Osteoblast (primary cell): ENCODE measurements around the gene OR2H1. TPM values are rescaled to one million over a fixed set of nuclear protein-coding genes. Genes with fewer than 3 reads are reported as not detected.

ENCODE experiments used
- DNase-seq: peaks from one replicate; pipeline ENCODE4 v3.0.0; 2011; ENCODE audit warnings: low spot score, mixed read lengths; ENCODE audit not compliant: insufficient read length; ENCODE audit errors: missing footprints
- H2AFZ ChIP-seq: 2 replicates; pipeline ENCODE4 v1.6.0; 2011; ENCODE audit warnings: mild to moderate bottlenecking, low read length
- H3K27ac ChIP-seq: 2 replicates; pipeline ENCODE4 v1.5.1; 2011; ENCODE audit warnings: mild to moderate bottlenecking, low read depth, low read length, moderate library complexity
- H3K27me3 ChIP-seq: 2 replicates; pipeline ENCODE4 v1.6.0; 2012; ENCODE audit warnings: mild to moderate bottlenecking, control low read depth, inconsistent platforms, low read length, moderate library complexity; ENCODE audit not compliant: insufficient read depth
- H3K36me3 ChIP-seq: 2 replicates; pipeline ENCODE4 v1.5.1; 2011; ENCODE audit warnings: mild to moderate bottlenecking, low read length, control low read depth, moderate library complexity; ENCODE audit not compliant: insufficient read depth
- H3K4me1 ChIP-seq: 2 replicates; pipeline ENCODE4 v1.5.1; 2011; ENCODE audit warnings: mild to moderate bottlenecking, low read length, control low read depth, moderate library complexity; ENCODE audit not compliant: insufficient read depth
- H3K4me2 ChIP-seq: 2 replicates; pipeline ENCODE4 v1.6.0; 2011; ENCODE audit warnings: mild to moderate bottlenecking, low read length; ENCODE audit not compliant: insufficient read depth
- H3K4me3 ChIP-seq: fragments of 200-600 bp; sonication (generic); 3 replicates; pipeline ENCODE4 v1.5.1; 2012; ENCODE audit warnings: mild to moderate bottlenecking, low read length, inconsistent platforms; ENCODE audit not compliant: insufficient read depth
- H3K79me2 ChIP-seq: 2 replicates; pipeline ENCODE4 v1.6.0; 2012; ENCODE audit warnings: mild to moderate bottlenecking, low read length, control low read depth, inconsistent platforms; ENCODE audit not compliant: insufficient read depth
- H3K9me3 ChIP-seq: 2 replicates; pipeline ENCODE4 v1.5.1; 2011; ENCODE audit warnings: low read depth, low read length, control low read depth
- H4K20me1 ChIP-seq: 2 replicates; pipeline ENCODE4 v1.6.0; 2012; ENCODE audit warnings: mild to moderate bottlenecking, low read length, control low read depth; ENCODE audit not compliant: insufficient read depth
- CTCF ChIP-seq: IDR thresholded peaks from 2 replicates; pipeline ENCODE4 v1.5.1; 2011; ENCODE audit warnings: mild to moderate bottlenecking, low read depth, low read length, moderate library complexity; ENCODE audit errors: extremely low read depth
- total RNA-seq: library from RNA; depleted of rRNA; stranded (reverse); fragments of >200 nt; gene quantifications from 2 replicates; pipeline ENCODE4 v1.2.3, GENCODE V29; 2012

OR2H1 gene
- total RNA-seq, 1 donor = not detected

GRCh38 chr6:29466241-29466640 is 9.3 kb downstream of the OR2H1 start:
- H3K9me3 ChIP-seq = no peaks in the 10 kb centered on the region
- H4K20me1 ChIP-seq = no peaks in the 10 kb centered on the region
- no peaks in the 10 kb centered on the region for H3K36me3 ChIP-seq
- no peaks in the 10 kb centered on the region for H3K4me1 ChIP-seq
- TF ChIP-seq CTCF = no peak
- no peak overlapping the region for H3K4me2 ChIP-seq
- H2AFZ ChIP-seq = no peak overlapping the region
- DNase-seq = no peak
- H3K79me2 ChIP-seq = no peaks in the 10 kb centered on the region
- H3K4me3 ChIP-seq = no peak overlapping the region
- no peaks in the 10 kb centered on the region for H3K27me3 ChIP-seq
- H3K27ac ChIP-seq = no peak overlapping the region

GRCh38 chr6:29474996-29475395 is 18.0 kb downstream of the OR2H1 start:
- no peaks in the 10 kb centered on the region for H3K4me1 ChIP-seq
- no peak for DNase-seq
- H3K4me3 ChIP-seq = no peak overlapping the region
- H3K79me2 ChIP-seq = no peaks in the 10 kb centered on the region
- no peak overlapping the region for H2AFZ ChIP-seq
- no peaks in the 10 kb centered on the region for H3K9me3 ChIP-seq
- no peak for TF ChIP-seq CTCF
- no peaks in the 10 kb centered on the region for H3K27me3 ChIP-seq
- H3K36me3 ChIP-seq = no peaks in the 10 kb centered on the region
- no peak overlapping the region for H3K27ac ChIP-seq
- no peaks in the 10 kb centered on the region for H4K20me1 ChIP-seq
- H3K4me2 ChIP-seq = no peak overlapping the region

- Histone ChIP-seq H2AFZ (no peak overlapping the region), H3K4me3 (no peak overlapping the region), H3K36me3 (no peaks in the 10 kb centered on the region), H3K79me2 (no peaks in the 10 kb centered on the region), H3K4me1 (no peaks in the 10 kb centered on the region), H3K9me3 (no peaks in the 10 kb centered on the region), H3K27me3 (no peaks in the 10 kb centered on the region), H4K20me1 (no peaks in the 10 kb centered on the region), H3K27ac (no peak overlapping the region), H3K4me2 (no peak overlapping the region)
- DNase-seq = no peak
- TF ChIP-seq CTCF = no peak
Observed at GRCh38 chr6:29477923-29478450, 21.0 kb downstream of the OR2H1 start.

GRCh38 chr6:29478740-29479139 is 21.8 kb downstream of the OR2H1 start:
- H4K20me1 ChIP-seq = no peaks in the 10 kb centered on the region
- no peaks in the 10 kb centered on the region for H3K27me3 ChIP-seq
- no peak overlapping the region for H2AFZ ChIP-seq
- H3K9me3 ChIP-seq = no peaks in the 10 kb centered on the region
- H3K36me3 ChIP-seq = no peaks in the 10 kb centered on the region
- H3K4me1 ChIP-seq = no peaks in the 10 kb centered on the region
- H3K4me2 ChIP-seq = no peak overlapping the region
- DNase-seq = no peak
- H3K79me2 ChIP-seq = no peaks in the 10 kb centered on the region
- TF ChIP-seq CTCF = no peak
- H3K27ac ChIP-seq = no peak overlapping the region
- no peak overlapping the region for H3K4me3 ChIP-seq
